ENCODE results near the gene LRCH2.

GRCh38 chrX:115233497-115234455 lies at the start of gene LRCH2:
- TF ChIP-seq TAF1 (IDR thresholded peaks at IDR 0.05; ENCODE audit: borderline replicate concordance, insufficient read depth, low read length) (no peak), REST (IDR thresholded peaks at IDR 0.05; ENCODE audit: insufficient read depth in 1 of 2, low read depth in 2 of 2, low read length in 2 of 2) (no peak), POLR2AphosphoS5 (IDR thresholded peaks at IDR 0.05; ENCODE audit: low read depth, low read length) (no peak), SIN3A (IDR thresholded peaks at IDR 0.05; ENCODE audit: borderline replicate concordance, insufficient read depth, low read length) (no peak)

Data from PFSK-1 (cell line).